GM21360 (cell line): Measurements from ENCODE around the gene S1PR1.

Experiments used
- ATAC-seq: cut with Tn5 transposase; IDR thresholded peaks from one replicate; pipeline ENCODE4 v1.9.1; 2021; ENCODE audit warnings: mild to moderate bottlenecking, moderate library complexity; ENCODE audit not compliant: unreplicated experiment

S1PR1 gene

DNA sequence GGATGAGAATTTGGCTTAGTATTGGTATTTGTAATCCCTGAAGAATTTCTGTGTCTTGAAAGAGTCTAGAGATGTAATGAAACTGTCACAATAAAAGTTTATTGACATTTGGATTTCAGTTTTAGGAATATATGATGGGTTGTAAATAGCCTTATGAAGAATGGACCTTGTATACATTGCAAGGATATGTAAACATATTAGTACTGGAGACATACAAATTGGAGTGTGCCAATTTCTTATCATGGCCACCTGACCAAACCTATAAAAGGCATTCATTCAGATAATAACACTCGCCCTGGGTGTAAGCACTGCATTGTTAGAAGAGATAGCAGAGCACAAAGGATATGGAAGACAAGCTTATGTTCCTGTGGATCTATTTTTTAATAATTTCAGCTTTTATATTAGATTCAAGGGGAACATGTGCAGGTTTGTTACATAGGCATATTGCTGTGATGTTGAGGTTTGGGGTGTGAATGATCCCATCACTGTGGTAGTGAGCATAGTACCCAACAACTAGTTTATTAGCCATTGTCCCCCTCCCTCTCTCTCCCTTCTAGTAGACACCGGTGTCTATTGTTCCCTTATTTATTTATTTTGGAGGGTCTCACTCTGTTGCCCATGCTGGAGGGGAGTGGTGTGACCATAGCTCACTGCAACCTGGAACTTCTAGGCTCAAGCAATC, 8.6 kb downstream of the S1PR1 start:
- ATAC-seq: no peak

DNA sequence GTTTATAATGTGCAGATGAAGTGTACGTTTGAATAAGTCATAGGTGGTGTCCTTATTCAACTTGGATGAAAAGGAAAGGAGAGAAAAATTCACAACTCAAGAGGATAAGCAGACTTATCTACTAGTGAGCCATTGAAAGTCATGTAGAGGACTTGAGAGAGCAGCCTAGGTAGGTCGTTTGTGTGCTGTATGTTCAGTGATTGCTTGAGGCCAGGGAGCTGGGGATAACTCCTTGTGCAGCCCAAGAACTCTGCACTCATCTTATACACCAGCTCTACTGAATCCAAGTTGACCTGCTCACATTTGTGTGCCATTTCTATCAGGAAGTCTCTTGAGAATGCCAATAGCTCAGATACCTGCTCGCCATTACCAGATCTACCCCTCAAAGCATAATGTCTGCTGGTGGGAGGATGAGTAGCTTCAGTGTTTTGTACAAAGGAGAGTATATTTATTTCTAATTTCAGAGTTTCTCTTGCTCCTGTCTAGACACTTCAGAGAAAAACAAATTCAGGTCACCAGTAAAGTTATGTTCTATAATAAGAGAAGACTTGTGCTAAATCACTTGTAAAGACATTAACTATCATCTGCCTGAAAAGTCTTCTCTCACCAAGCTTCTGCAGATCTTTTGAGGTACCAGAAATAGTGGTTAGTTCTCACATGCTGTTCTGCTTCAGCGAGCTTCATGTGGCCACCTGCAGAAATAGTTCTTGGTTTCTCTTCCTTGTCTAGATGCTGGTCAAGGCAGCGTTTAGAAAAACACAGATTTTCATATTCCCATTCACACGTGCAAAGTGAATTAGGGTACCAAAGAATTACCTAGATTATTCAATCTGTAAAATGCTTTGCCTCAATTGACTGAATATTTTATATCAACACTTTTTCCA, 10.8 kb downstream of the S1PR1 start:
- ATAC-seq: peak; percentile 94

DNA sequence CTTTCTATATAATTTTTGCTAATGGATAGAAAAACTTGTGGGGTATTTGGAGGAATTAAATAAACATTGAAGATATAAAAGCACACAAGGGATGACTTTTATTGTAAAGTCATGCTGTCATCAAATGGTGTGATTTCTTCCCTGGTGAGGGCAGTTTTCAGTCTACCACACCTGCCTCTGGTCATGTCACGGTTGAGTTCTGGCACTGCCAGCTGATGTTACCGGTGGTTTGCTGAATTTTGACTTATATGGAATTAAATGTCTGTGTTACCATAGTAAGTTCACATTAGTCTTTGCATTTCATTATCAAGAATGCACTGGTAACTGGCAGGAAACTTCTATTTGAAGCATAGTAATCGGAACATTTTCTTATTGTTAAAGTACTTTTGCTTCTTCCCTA, 13.4 kb downstream of the S1PR1 start:
- no peak for ATAC-seq

DNA sequence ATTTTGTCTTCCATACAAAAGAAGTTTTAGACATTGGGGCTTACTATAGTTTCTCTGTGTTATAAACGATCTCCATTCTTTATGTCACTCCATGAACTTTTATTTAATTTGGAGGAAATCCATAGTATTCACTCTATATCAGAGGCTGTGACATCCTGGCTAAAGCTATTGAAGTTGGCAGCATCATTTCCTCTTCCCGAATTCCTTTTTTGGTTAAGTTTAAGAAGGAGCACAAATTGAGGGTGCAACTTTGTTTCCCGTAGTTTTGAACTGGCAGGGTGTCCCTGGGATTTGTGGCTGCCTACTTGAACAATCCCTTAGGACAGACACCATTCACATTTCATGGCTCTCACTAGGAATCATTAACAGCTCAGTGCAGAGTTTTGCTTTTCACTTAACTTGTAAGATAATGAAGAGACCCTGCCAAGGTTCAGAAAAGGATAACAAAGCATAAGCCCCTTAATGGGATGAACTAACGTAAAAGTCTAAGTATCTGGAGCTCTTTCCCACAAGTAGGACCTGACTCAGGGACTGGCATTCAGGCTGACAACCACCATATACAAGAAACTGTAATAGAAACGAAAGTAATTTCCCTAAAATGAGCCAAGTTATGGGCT, 13.9 kb downstream of the S1PR1 start:
- no peak for ATAC-seq

DNA sequence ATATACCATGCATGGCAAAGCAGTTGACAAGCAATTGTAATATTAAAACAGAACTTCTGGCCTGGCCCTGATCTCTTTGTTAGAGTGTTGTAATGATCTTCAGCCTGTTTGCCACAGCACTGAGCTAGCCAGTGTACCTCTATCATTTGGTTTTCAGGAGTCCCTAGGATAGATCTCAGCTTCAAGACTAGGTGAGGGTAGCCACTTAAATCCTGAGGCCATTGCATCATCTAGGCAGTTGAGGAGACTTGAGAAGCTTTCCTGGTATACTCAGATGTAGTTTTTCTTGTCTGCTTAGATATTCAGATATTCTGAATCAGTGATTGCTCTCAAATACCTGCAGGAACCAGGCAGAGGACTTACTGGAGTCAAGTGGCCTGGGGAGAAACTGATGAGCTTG, 14.7 kb downstream of the S1PR1 start:
- no peak for ATAC-seq

DNA sequence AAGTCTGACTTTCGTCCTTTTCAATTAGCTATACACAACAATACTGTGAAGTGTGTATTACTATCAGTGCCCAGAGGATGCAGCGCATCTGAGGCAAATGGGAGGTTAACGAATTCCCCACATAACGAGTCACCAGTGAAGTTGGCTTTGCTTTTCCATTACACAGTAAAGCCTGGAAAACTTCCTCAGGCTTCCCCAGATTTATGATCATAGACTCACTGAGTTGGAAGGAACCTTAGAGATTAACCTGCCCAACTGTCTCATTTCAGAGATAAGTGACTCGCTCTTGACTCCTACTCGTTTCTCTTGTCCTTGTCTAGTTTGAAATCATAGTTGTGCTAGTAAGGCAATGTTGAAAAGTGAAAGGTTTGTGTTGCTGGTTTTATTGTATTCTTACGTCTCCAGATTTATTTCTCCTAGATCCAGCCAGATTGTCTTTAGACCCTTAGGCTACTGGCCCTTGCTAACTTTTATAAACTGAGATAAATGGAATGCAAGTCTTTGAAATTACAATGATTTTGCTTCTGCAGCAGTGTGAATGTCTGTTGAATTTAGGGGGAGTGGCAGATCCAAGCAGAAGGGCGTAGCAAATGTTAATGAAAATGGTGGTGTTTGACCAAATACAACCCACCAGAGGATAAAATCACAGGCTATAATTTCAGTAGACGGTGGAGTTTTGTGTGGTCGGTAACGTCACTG, 17.3 kb downstream of the S1PR1 start:
- no peak for ATAC-seq

DNA sequence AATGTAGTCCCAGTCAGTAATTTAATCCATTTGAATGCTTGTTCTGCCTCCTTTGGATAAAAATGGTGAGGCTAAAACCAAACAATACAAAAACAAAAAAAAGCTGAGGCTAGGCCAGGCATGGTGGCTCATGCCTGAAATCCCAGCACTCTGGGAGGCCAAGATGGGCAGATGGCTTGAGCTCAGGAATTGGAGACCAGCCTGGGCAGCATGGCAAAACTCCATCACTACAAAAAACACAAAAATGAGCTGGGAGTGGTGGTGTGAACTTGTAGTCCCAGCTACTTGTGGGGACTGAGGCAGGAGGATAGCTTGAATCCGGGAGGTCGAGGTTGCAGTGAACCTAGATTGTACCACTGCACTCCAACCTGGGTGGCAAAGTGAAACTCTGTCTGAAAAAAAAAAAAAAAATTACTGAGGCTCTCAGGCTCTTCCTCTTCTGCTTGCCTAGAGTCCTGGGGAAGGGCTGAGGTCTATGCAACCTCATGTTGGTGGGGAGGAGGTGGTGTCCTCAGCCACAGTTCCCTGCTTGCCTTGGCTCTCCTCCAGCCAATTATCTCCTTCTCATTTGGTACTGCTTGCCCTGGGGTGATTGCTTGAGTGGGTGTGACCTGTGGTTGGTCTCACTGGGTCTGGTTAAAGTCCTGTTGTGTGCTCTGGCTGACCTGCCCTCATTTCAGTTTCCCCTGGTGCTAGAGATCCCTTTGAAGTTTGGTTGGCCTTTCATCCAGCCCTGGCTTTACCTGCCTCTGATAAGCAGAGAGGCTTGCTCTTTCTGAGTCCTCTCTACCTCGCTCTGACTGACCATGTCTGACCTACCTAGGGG, 20.9 kb downstream of the S1PR1 start:
- peak; percentile 65 for ATAC-seq

DNA sequence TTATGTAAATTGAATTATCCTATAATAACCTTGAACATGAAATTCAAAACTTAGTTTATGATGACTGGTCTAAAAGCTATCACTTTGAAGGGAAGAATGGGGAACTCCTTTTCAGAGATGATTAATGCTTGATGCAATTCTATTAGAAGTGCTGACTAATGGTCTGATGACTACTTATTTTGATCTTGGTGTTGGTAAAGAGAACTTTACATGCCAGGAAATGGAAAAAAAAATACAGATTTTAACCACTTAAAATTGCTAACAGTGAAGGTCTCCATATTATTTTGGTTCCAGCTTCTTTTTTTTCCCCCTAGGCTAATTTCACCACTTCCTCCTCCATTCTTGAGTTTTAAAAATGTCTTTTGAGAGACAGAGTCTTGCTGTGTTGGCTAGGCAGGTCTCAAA, 22.9 kb downstream of the S1PR1 start:
- no peak for ATAC-seq

DNA sequence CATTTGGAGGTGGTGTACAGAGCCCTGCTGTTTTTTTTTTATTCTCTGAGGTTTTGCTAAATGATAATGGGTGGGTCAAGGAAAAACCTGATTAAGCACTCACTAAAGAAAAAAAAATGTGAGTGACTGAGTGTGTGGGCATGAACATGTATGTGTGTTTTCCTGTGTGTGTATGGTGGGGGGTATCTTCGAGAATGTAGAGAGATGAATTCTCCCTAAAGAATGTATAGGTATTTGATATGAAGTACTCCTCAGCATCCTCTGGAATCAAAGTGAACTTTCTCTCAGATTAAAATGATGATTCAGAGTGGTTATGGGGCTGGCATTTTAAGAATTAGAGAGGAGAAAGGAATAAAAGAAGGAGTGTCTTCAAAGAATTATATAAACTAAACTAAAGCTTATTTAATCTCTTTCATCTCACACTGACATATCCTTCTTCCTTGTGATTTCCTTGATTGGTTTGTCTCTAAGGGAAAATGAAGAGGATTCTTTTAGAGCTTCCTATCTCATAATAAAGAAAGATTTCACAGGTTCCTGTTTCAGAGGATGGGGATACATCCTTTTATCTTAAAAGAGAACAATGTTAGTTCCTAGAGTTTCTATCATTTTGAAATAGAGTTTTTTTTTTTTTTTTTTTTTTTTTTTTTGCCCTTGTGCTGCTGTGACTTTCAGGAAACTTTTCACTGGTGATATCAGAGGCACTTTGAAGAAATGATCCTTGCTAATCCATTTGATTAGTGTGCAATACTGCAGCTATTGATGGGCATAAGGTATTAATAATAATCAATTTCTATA, 23.9 kb downstream of the S1PR1 start:
- no peak for ATAC-seq

DNA sequence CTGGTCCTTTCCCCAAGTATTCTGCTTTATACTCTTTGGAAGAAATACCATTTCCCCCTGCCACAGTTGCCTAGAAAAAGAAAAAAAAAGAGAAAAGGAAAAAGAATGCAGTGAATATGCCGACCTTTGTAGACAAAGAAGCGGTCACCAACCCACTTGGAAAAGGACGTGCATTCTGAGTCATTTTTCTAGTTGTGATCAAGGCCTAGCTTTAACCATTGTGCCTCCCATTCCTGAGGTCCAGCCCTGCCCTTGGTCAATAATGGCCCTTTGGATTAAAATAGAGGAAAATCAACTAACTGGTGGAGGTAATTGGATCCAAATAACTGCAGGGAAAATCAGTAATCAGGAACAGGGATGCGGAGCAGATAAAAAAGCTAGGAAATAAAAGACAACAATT, 24.8 kb downstream of the S1PR1 start:
- no peak for ATAC-seq

DNA sequence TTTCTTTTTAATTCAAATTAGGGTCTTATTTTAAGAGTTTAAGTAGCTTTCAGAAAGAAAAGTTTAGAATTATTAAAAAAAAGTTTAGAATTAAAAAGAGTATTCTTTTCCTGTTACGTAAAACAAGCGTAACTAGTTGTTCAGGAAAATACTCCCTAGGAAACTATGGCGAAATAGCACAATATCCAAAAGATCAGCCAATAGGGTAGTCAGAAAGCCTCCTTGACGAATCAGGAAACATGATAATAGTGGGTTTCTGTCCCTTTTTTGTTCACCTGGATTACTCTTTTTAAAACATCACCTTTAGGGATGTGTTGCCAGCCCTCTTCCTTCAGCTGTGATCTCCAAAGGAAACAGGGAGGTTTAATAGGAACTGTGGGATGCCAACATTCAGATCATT, 25.2 kb downstream of the S1PR1 start:
- no peak for ATAC-seq

DNA sequence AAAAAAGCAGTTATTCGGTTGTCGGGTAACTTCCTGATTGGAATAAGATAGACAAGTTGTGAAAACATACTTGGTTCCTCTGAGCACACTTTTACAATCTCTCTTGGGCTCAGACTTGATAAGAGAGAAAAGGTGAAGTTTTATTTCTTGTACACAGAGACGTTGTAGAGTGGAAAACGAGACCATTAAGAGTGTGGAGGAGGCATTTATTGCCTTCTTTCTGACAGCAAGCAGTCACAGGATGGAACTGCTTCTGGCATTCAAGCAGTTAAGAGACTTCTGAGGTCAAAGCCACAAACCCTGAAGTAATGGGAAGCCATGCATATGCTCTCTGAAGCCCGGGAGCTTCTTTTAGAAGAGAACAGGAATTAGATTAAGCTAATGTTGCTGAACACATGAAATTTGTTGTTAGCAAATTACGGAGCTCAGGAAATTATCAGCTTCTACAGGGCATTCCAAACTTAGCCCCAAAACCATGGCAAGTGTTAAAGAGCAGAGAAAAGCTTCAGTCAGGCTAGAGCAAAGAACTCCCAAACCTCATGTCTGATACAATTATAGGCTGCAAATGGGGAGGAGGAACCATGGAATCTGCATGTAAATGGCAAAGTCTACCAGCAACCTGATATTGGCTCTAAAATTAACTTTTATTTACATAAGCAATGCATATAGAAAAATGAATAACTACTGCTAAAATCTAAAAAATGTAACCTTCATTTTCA, 26.0 kb downstream of the S1PR1 start:
- no peak for ATAC-seq

DNA sequence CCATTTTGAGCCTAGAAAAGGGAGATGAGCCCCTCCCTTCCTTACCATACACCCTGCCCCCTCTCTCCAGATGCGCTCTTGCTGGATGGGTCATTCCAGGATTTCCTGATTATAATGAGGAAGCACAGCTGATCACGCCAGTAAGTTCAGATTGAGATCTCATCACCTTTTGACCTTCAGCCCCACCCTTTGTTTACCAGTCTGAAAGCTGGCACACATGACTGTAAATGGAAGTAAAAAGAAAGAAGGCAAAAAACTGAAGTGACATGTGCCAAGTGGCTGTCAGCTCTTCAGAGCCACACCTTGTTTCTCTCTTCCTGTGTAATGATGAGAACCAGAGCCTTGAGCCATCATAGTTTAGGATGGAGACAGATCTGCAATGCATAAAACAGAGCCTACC, 27.9 kb downstream of the S1PR1 start:
- ATAC-seq: no peak

DNA sequence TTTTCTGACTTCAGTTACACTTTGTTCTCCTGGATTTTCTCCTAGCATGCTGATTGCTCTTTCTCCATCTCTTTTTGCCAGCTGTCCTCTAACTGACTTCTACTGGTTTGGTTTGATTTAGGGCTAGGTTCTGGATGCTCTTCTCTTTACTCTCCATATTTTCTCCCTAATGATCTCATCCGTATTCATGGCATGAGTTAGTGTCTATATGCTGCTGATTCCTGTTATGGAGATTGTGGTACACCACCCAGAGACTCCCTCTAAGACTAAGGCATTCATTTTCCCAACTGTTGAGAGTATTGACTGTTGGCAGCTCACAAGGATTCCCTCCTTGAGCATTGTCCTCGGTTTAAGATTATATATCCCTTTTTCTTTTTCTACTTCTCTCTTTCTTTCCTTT, 28.9 kb downstream of the S1PR1 start:
- no peak for ATAC-seq

DNA sequence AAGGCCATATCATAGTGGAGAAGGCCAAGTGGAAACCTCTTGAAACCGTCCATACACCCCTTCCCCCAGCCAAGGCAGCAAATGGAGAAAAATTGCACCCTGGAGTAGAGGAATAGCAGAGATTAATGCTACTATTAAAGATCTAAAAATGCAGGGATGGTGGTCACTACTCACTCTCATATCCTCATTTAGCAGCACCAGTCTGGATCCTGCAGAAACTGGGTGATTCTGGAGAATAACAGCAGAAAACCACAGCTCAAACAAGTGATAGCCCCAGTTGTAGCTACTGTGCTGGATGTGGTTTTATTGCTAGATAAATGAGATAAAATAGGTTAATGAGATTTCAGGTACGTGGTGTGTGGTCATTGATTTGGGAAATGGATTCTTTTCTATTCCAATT, 30.3 kb downstream of the S1PR1 start:
- ATAC-seq: no peak

DNA sequence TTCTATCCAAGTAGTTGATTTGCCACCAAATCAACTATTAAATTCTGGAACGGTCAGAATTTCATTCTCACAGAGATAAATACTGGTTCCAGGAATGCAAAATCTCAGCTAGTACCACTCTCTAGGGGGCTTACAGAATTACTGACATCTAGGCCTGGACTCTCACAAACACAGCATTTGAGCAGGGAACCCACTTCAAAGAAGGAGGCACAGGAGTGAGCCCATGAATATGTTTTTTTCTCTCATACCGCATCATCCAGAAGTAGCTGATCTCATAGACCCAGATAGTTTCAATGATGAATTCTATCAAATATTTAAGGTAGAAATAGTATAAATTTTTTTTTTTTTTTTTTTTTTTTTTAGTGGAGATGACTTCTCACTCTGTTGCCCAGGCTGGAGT, 32.1 kb downstream of the S1PR1 start:
- no peak for ATAC-seq

DNA sequence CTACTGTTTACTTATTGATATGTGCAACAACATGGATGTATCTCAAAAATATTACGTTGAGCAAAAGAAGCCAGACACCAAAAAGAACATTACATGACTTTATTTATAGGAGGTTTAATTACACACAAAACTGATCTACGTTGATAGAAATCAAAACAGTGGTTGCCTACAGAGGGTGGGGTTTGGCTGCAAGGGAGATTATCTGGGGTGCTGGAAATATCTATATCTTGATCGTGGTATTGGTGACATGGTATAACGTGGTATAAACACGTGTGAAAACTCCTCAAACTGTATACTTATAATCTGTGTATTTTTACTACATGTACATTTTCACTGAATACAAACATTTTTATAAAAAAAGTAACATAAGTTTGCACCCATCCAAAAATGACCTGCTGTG, 38.9 kb downstream of the S1PR1 start:
- no peak for ATAC-seq

DNA sequence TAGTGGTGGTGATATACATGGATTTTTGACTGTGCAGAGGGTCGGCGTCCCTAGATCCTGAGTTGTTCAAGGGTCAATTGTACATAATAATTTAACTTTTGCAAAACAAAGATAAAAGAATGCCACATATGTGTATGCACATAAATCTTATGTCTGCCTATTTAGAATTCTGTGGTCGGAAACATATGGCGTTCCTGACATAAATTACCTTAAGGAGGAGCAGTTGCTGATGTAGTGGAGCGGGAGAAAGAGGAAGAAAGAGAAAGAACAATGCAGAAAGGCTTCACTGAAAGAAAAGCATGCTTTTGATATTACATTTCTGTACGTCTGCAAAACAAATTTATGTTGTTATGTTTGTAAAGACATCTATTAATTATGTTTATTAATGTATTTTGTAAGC, 40.0 kb downstream of the S1PR1 start:
- no peak for ATAC-seq

DNA sequence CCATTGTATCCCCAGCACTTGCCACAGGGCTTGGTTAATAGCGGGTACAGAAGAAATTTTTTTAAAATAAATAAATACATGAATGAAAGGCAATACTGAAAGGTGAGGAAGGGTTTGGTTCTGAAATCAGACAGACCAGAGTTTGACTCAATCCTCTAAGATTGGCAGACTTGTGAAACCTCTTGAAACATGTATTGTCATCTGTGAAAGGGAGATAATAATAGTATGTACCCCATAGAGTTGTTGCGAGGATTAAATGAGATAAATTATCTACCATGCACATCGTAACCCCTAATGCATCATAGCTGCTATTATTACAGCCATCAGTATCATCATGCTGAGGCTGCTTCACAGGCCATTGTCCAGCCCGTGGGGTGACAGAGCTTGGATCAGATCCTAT, 41.4 kb downstream of the S1PR1 start:
- no peak for ATAC-seq
